ENCODE measurements around the gene PAK1IP1. TPM values are rescaled to one million over a fixed set of nuclear protein-coding genes. Genes with fewer than 3 reads are reported as not detected.

PAK1IP1 gene
- total RNA-seq, 1 experiment from 2014 or later: 34.0 TPM

DNA sequence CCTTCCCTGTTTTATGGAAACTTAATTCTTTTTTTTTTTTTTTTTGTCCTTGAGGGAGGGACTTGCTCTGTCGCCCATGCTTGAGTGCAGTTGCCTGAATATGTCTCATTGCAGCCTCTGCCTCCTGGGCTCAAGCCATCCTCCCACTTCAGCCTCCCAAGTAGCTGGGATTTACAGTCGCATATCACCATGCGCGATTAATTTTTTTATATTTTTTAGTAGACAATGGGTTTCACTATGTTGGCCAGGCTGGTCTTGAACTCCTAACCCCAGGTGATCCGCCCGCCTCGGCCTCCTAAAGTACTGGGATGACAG, 28.8 kb downstream of the PAK1IP1 start:
- Histone ChIP-seq H3K9me2 (replicated peaks; ENCODE audit: low read length) (no peaks in the 10 kb centered on the region), H2AFZ (ENCODE audit: low read length) (peak overlapping the region; percentile 91), H3K36me3 (ENCODE audit: low read depth, low read length) (peaks cover 6% of the 10 kb centered on the region; the same call in 1 of the 2 replicates), H3K27ac (ENCODE audit: low read length) (peak overlapping the region; percentile 67), H3K79me2 (ENCODE audit: low read length) (peaks cover 32% of the 10 kb centered on the region), H3K4me2 (ENCODE audit: low read length) (peak overlapping the region; percentile 88), H3K9ac (ENCODE audit: low read length) (peak overlapping the region; percentile 93), H3F3A (ENCODE audit: low read length, unreplicated experiment) (no peaks in the 10 kb centered on the region), H3K4me3 (ENCODE audit: low read length) (peak overlapping the region; percentile 88), H4K20me1 (ENCODE audit: low read length) (no peaks in the 10 kb centered on the region), H3K9me3 (ENCODE audit: low read length) (0 out of 2 replicates have a peak, but pooled peaks cover 1% of the 10 kb centered on the region), H3K27me3 (ENCODE audit: low read length) (no peaks in the 10 kb centered on the region), H3K4me1 (ENCODE audit: insufficient read depth, low read length) (peaks cover 24% of the 10 kb centered on the region)
- ChIA-PET POLR2A (ENCODE audit: unreplicated experiment) (interaction anchor here (1.5 kb wide), 1 partner anchor 24 kb away, joined by 15 read pairs; the partner anchor contains the start of gene TMEM14B), CTCF (interaction anchor here (0.7 kb wide), 1 partner anchor 217 kb away, joined by 13 read pairs; no protein-coding TSS in a partner anchor)
- intact Hi-C loops (cut with micrococcal nuclease): loop anchor here (1.0 to 2.0 kb wide), 4 partner anchors 11 to 77 kb away; partner anchors contain the start of genes C6orf52 and PAK1IP1
- TF ChIP-seq EZH2 (IDR thresholded peaks at IDR 0.05; ENCODE audit: low read length, unreplicated experiment): no peak
- TF ChIP-seq, protein P1, sequence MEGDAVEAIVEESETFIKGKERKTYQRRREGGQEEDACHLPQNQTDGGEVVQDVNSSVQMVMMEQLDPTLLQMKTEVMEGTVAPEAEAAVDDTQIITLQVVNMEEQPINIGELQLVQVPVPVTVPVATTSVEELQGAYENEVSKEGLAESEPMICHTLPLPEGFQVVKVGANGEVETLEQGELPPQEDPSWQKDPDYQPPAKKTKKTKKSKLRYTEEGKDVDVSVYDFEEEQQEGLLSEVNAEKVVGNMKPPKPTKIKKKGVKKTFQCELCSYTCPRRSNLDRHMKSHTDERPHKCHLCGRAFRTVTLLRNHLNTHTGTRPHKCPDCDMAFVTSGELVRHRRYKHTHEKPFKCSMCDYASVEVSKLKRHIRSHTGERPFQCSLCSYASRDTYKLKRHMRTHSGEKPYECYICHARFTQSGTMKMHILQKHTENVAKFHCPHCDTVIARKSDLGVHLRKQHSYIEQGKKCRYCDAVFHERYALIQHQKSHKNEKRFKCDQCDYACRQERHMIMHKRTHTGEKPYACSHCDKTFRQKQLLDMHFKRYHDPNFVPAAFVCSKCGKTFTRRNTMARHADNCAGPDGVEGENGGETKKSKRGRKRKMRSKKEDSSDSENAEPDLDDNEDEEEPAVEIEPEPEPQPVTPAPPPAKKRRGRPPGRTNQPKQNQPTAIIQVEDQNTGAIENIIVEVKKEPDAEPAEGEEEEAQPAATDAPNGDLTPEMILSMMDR (conservative IDR thresholded peaks at IDR 0.05; ENCODE audit: low read depth, low read length): no peak
- TF ChIP-seq EZH2phosphoT487 (IDR thresholded peaks at IDR 0.05; ENCODE audit: borderline replicate concordance, low read length): no peak
- BruUV-seq (replicated peaks): no TSS peak
- DNase-seq (no peak), ATAC-seq (no peak)

DNA sequence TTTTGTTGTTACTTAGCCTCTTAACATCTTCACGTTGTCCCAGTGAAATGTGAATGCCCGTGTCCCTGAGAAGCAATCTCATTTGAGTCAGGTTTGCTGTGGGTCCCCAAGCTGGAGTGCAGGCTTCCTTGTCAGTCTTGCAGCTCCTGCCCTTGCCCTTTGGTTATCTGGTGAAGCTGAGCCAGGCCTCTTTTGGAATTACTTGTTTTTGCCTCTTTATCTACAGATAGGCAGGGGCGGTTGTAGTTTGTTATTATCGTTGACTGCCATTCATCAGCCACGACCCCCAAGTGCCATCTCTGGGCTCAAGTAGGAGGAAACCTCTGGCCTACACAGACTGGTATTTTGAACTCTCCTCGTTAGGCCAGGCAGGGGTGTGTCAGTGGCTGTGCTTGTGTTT, 30.3 kb downstream of the PAK1IP1 start:
- no peak for ATAC-seq
- no peak overlapping the region for H3K4me3 ChIP-seq (ENCODE audit: low read length)
- no TSS peak for BruUV-seq (replicated peaks)

DNA sequence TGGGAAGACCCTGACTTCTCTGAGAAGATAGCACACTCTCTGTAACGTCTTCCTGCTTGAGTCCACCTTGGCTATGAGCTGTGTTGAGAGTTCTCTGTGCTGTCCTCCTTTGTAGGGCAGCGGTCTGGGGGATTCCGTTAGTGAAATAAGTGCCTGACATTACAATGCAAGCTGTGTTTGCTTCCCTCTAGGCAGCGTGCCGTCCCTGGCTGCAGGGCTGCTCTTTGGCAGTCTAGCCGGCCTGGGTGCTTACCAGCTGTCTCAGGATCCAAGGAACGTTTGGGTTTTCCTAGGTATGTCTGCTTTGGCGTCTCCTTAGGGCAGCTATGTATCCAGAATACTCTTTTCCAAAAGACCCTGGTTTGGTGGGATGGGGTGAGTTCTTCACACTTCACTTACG, 30.9 kb downstream of the PAK1IP1 start:
- intact Hi-C loops (cut with micrococcal nuclease): no loop called here
- Histone ChIP-seq H3K4me2 (ENCODE audit: low read length) (no peak overlapping the region), H4K20me1 (ENCODE audit: low read length) (no peaks in the 10 kb centered on the region), H3F3A (ENCODE audit: low read length, unreplicated experiment) (no peaks in the 10 kb centered on the region), H2AFZ (ENCODE audit: low read length) (no peak overlapping the region), H3K27ac (ENCODE audit: low read length) (no peak overlapping the region), H3K27me3 (ENCODE audit: low read length) (no peaks in the 10 kb centered on the region), H3K79me2 (ENCODE audit: low read length) (peaks cover 32% of the 10 kb centered on the region), H3K9ac (ENCODE audit: low read length) (no peak overlapping the region), H3K4me3 (ENCODE audit: low read length) (no peak overlapping the region), H3K9me3 (ENCODE audit: low read length) (no peaks in the 10 kb centered on the region), H3K4me1 (ENCODE audit: insufficient read depth, low read length) (peaks cover 24% of the 10 kb centered on the region), H3K9me2 (replicated peaks; ENCODE audit: low read length) (no peaks in the 10 kb centered on the region), H3K36me3 (ENCODE audit: low read depth, low read length) (peaks cover 10% of the 10 kb centered on the region; the same call in 1 of the 2 replicates)
- ATAC-seq (no peak), DNase-seq (no peak)
- POLR2A ChIA-PET (ENCODE audit: unreplicated experiment): interaction anchor here (0.6 kb wide), 1 partner anchor 196 kb away, joined by 4 read pairs; no protein-coding TSS in a partner anchor
- CTCF ChIA-PET: no interaction called here
- no TSS peak for BruUV-seq (replicated peaks)
- TF ChIP-seq EZH2 (IDR thresholded peaks at IDR 0.05; ENCODE audit: low read length, unreplicated experiment) (no peak), EZH2phosphoT487 (IDR thresholded peaks at IDR 0.05; ENCODE audit: borderline replicate concordance, low read length) (no peak)
- TF ChIP-seq, protein P1 (conservative IDR thresholded peaks at IDR 0.05; ENCODE audit: low read depth, low read length): no peak

More for the DNA sequence above, 30.3 kb downstream of the PAK1IP1 start:
- Histone ChIP-seq H3K9me2 (replicated peaks; ENCODE audit: low read length) (no peaks in the 10 kb centered on the region), H3K4me2 (ENCODE audit: low read length) (0 out of 2 replicates have a peak overlapping the region, but pooled peaks have one; percentile 88), H3K27me3 (ENCODE audit: low read length) (no peaks in the 10 kb centered on the region), H3K9ac (ENCODE audit: low read length) (no peak overlapping the region), H3F3A (ENCODE audit: low read length, unreplicated experiment) (no peaks in the 10 kb centered on the region), H2AFZ (ENCODE audit: low read length) (no peak overlapping the region), H4K20me1 (ENCODE audit: low read length) (no peaks in the 10 kb centered on the region), H3K4me1 (ENCODE audit: insufficient read depth, low read length) (peaks cover 24% of the 10 kb centered on the region), H3K79me2 (ENCODE audit: low read length) (peaks cover 32% of the 10 kb centered on the region), H3K27ac (ENCODE audit: low read length) (no peak overlapping the region), H3K36me3 (ENCODE audit: low read depth, low read length) (peaks cover 9% of the 10 kb centered on the region; the same call in 1 of the 2 replicates), H3K9me3 (ENCODE audit: low read length) (no peaks in the 10 kb centered on the region)
- DNase-seq: no peak
- TF ChIP-seq, protein P1 (conservative IDR thresholded peaks at IDR 0.05; ENCODE audit: low read depth, low read length): no peak
- TF ChIP-seq EZH2 (IDR thresholded peaks at IDR 0.05; ENCODE audit: low read length, unreplicated experiment) (no peak), EZH2phosphoT487 (IDR thresholded peaks at IDR 0.05; ENCODE audit: borderline replicate concordance, low read length) (no peak)
- ChIA-PET POLR2A (ENCODE audit: unreplicated experiment) (no interaction called here), CTCF (no interaction called here)
- intact Hi-C loops (cut with micrococcal nuclease): no loop called here
